ENCODE measurements around the gene KIR3DL1. TPM values are rescaled to one million over a fixed set of nuclear protein-coding genes. Genes with fewer than 3 reads are reported as not detected.
"Not testable (repeated sequence)": the region's sequence is repeated elsewhere in the genome, so short reads cannot be mapped to it uniquely, and the experiment has no call there.

Gene KIR3DL1
- under 1 TPM; 0.23 to 0.38 TPM for total RNA-seq

DNA sequence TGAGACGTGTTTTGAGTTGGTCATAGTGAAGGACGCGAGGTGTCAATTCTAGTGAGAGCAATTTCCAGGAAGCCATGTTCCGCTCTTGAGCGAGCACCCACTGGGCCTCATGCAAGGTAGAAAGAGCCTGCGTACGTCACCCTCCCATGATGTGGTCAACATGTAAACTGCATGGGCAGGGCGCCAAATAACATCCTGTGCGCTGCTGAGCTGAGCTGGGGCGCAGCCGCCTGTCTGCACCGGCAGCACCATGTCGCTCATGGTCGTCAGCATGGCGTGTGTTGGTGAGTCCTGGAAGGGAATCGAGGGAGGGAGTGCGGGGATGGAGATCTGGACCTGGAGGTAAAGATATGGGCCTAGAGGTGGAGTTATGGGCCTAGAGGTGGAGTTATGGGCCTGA, at the start of gene KIR3DL1:
Gene KIR3DL1 (plus strand): TSS at position 218 of the 400 bp plus-strand sequence.
- POLR2A ChIA-PET, CTCF ChIA-PET: not testable (repeated sequence)

DNA sequence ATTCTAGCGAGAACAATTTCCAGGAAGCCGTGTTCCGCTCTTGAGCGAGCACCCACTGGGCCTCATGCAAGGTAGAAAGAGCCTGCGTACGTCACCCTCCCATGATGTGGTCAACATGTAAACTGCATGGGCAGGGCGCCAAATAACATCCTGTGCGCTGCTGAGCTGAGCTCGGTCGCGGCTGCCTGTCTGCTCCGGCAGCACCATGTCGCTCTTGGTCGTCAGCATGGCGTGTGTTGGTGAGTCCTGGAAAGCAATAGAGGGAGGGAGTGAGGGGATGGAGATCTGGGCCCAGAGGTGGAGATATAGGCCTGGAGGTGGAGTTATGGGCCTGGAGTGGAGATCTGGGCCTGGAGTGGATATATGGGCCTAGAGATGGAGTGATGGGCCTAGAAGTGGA, 46.6 kb upstream of the KIR3DL1 start, which contains the start of gene KIR2DL1:
Gene KIR2DL1 (plus strand): TSS at position 148 of the 400 bp plus-strand sequence. CDS start 58 bp downstream, at position 206.
- CTCF ChIA-PET, POLR2A ChIA-PET: not testable (repeated sequence)

DNA sequence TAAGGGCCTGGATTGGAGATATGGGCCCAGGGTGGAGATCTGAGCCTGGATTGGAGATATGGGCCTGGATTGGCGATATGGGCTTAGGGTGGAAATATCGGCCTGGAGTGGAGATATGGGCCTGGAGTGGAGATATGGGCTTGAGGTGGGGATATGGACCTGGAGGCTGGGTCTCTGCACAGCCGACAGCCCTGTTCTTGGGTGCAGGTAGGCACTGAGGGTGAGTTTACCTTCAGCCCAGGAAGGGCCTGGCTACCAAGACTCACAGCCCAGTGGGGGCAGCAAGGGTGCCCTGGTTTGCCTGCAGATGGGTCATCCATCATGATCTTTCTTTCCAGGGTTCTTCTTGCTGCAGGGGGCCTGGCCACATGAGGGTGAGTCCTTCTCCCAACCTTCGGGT, 45.8 kb upstream of the KIR3DL1 start:
- CTCF ChIA-PET, POLR2A ChIA-PET: not testable (repeated sequence)

DNA sequence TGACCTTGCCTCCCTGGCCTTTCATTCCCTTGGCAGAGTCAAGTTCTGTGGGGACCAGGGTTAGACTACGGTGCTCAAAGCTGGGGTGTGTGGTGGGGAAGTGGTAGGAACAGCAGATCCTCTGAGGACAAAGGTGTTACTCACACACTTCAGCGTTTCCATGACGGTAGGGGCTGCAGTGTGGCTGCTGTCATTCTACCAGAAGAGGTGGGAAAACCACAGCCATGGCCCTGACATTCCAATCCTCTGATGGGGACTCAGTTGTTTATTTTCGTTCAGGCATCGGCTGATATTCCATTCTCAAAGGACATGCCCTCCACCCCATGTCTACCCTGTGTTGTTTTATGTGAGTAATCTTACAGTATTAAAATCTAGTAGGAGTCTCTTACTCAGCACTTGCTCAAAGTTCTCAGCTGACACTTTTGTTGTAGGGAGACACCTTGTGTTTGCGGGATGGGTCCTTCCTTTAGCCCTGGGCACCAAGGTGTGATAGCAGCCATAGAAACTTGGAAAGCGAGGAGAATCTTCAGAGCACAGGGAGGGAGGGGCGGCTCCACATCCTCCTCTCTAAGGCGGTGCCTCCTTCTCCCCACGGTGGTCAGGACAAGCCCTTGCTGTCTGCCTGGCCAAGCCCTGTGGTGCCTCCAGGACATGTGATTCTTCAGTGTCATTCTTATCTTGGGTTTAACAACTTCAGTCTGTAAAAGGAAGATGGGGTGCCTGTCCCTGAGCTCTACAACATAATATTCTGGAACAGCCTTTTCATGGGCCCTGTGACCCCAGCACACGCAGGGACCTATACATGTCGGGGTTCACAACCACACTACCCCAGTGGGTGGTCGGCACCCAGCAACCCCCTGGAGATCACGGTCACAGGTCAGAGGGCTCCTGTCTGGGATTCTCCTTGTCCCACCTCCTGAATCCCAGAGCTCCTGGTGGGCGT, 45.0 kb upstream of the KIR3DL1 start:
- CTCF ChIA-PET, POLR2A ChIA-PET: not testable (repeated sequence)

DNA sequence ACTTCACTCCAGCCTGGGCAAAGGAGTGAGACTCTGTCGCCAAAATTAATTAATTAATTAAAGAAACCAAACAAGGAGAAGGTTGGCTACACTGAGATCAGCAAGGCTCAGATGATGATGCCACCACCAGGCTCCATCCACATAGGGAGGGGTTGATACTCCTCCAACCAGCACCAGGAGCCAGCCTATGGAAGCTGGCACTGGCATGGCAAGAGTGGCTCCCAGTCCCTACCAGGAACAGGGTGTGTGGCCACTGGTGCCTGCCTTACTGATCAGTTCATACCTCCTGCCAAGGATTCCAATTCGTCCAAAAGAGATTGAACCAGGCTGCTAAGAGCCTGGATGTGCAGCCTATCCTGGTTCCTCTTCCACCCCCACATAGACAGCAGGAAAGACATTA, 43.6 kb upstream of the KIR3DL1 start:
- POLR2A ChIA-PET, CTCF ChIA-PET: not testable (repeated sequence)

DNA sequence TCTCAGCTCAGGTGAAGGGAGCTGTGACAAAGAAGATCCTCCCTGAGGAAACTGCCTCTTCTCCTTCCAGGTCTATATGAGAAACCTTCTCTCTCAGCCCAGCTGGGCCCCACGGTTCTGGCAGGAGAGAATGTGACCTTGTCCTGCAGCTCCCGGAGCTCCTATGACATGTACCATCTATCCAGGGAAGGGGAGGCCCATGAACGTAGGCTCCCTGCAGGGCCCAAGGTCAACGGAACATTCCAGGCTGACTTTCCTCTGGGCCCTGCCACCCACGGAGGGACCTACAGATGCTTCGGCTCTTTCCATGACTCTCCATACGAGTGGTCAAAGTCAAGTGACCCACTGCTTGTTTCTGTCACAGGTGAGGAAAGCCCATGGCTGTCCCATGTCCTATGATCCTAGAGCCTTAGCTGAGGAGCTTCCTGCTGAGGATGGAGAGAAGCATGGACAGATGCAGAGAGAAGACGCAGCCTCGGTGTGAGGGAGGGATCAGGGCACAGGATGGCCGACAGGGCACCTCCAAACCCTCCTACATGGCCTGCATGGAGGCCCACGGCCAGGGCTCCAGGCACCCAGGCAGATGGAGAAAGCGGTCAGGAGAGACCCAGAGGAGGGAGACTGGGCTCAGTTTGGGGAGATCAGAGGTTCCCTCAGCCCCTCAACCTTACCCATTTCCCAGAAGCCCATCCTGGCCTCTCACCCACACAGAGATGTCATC, 41.0 kb upstream of the KIR3DL1 start:
- CTCF ChIA-PET, POLR2A ChIA-PET: not testable (repeated sequence)

DNA sequence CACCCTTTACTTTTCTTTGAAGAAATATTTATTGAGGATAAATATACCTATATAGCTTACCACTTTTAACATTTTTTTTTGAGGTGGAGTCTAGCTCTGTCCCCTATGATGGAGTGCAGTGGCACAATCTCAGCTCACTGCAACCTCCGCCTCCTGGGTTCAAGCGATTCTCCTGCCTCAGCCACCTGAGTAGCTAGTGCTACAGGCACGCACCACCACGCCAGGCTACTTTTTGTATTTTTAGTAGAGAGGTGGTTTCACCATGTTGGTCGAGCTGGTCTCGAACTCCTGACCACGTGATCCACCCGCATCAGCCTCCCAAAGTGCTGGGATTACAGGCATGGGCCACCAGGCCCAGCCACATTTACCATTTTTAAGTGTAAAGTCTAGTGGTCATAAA, 40.4 kb upstream of the KIR3DL1 start:
- POLR2A ChIA-PET, CTCF ChIA-PET: not testable (repeated sequence)

DNA sequence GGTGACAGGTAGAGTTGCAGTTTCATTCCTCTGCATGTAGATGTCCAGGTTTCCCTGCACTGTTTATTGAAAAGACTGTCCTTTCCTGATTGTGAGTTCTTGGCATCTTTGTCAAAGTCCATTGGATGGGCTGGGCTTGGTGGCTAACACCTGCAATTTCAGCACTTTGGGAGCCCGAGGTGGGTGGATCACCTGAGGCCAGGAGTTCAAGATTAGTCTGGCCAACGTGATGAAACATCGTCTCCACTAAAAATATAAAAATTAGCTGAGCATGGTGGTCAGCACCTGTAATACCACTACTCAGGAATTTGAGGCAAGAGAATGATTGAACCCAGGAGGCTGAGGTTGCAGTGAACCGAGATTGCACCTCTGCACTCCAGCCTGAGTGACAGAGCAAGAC, 38.4 kb upstream of the KIR3DL1 start:
- POLR2A ChIA-PET, CTCF ChIA-PET: not testable (repeated sequence)

DNA sequence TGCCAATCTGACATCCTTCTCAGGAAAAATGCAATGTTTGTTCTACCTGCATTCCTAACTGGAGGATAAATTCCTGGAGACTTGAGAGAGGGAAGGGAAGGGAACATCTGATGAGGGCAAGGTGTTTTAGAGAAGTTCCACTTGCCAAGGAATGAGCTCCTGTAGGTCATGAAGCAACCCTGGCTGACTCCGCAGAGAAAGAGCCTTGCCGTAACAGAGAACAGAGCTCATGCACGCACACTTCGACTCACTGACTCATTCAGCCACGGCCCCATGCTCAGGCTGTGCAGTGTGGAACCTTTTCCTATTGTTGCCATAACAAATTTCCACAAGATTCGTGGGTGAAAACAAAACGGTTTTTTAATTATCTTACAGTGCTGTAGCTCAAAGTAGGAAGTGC, 37.4 kb upstream of the KIR3DL1 start:
- POLR2A ChIA-PET, CTCF ChIA-PET: not testable (repeated sequence)

DNA sequence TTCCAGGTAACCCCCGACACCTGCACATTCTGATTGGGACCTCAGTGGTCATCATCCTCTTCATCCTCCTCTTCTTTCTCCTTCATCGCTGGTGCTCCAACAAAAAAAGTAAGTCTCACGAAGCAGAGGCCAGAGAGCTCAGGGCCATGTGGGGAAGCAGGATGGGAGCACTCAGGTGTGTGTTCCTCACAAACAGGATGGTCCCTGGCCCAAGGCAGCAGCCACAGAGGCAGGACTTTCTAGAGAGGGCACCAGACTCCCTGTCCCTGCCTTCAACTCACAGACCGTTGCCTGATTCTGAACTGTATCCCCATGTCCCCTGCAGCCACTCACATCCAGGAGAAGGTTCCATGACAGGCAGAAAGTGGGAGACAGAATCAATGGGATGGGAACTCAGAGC, 33.4 kb upstream of the KIR3DL1 start:
- CTCF ChIA-PET, POLR2A ChIA-PET: not testable (repeated sequence)

DNA sequence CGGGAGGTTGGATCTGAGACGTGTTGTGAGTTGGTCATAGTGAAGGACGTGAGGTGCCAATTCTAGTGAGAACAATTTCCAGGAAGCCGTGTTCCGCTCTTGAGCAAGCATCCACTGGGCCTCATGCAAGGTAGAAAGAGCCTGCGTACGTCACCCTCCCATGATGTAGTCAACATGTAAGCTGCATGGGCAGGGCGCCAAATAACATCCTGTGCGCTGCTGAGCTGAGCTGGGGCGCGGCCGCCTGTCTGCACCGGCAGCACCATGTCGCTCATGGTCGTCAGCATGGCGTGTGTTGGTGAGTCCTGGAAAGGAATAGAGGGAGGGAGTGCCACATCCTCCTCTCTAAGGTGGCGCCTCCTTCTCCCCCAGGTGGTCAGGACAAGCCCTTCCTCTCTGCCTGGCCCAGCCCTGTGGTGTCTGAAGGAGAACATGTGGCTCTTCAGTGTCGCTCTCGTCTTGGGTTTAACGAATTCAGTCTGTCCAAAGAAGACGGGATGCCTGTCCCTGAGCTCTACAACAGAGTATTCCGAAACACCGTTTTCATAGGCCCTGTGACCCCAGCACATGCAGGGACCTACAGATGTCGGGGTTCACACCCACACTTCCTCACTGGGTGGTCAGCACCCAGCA, 30.1 kb upstream of the KIR3DL1 start:
- CTCF ChIA-PET, POLR2A ChIA-PET: not testable (repeated sequence)

DNA sequence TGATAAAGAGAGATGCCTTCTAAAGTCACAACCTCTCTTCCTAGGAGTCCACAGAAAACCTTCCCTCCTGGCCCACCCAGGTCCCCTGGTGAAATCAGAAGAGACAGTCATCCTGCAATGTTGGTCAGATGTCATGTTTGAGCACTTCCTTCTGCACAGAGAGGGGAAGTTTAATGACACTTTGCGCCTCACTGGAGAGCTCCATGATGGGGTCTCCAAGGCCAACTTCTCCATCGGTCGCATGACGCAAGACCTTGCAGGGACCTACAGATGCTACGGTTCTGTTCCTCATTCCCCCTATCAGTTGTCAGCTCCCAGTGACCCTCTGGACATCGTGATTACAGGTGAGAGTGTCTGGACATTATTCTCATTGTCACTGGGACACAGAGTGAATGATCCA, 28.1 kb upstream of the KIR3DL1 start:
- POLR2A ChIA-PET, CTCF ChIA-PET: not testable (repeated sequence)

DNA sequence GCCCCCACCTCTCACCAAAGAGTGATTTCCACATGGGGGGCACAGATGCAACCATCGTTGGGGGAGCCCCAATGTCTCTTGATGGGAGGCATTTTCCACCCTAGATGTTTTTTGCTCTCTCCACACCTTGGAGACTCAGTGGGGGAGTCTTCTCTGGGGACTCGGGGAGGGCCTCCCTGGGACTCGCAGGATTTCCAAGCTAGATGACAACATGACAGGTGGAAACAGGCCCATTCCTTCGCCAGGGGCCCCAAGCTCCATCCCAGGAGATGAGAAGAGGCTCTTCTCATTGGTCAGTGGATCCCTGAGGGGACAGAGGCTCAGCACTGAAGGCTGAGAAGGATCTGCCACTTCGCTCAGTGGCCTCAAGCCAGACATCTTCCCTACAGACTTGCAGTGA, 25.6 kb upstream of the KIR3DL1 start:
- CTCF ChIA-PET = no interaction called here
- POLR2A ChIA-PET = no interaction called here

DNA sequence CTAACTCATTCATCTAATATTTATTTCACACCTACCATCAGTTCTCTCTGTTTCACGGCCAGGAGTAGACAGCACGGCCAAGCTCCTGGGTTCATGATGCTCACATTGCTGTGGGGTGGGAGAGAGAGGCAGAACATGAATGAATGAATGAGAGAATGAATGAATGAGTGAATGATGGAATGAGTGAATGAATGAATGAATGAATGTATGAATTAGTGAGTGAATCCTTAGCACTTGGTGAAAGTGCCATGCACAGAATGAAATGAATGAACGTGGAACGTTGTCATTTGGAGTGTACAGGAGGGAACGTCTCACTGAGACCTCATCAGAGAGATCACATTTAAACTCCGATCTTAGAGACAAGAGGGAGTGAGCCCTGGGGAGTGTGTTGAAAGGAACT, 24.8 kb upstream of the KIR3DL1 start:
- CTCF ChIA-PET = no interaction called here
- POLR2A ChIA-PET = no interaction called here

DNA sequence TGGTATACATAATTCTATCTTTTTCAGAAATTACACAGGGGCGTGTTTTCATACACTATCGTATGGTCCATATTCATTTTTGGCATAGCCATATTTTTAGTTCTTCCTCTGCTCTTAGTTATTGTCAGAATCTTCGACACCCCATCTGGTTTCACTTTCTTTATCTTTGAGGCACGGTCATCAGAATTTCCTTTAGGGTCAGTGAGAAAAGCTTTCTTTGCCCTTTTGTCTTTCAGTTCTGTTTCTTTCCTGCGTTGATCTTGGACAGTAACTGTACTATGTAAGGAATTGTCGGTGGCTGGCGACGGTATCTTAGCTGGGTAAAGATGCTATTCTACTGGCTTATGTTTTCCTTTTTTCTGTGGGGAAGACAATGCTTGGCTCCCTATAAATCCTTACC, 23.5 kb upstream of the KIR3DL1 start:
- CTCF ChIA-PET = no interaction called here
- POLR2A ChIA-PET = no interaction called here

DNA sequence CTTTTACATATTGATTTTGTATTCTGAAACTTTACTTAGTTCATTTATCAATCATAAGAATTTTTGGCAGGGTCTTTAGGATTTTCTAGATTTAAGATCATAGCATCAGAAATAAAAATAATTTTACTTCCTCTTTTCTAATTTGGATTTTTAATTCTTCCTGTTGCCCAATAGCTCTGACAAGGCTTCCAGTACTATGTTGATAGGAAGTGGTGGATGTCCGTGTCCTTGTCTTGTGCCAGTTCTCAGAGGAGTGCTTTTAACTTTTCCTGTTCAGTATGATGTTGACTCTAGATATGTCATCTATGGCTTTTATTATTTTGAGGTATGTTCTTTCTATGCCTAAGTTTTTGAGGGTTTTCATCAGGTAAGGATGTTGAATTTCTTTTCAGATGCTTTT, 20.5 kb upstream of the KIR3DL1 start:
- POLR2A ChIA-PET = no interaction called here
- CTCF ChIA-PET = interaction anchor here (0.7 kb wide), 1 partner anchor 1196 kb away, joined by 3 read pairs; no protein-coding TSS in a partner anchor

DNA sequence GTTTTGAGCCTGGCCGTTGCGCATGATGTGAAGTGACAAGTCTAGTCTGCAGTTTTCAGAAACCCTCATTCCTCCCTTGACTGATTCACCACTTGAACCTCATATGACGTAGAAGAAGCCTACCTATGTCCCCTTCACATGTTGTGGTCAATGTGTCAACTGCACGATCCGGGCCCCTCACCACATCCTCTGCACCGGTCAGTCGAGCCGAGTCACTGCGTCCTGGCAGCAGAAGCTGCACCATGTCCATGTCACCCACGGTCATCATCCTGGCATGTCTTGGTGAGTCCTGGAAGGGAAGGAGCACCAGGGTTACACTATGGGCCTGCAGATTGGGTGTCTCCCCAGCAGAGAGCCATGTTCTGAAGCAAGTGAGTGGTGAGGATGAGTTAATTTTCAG, 12.9 kb upstream of the KIR3DL1 start, which contains the start of gene KIR2DL4:
Gene KIR2DL4 (plus strand): TSS at position 201 of the 400 bp plus-strand sequence. CDS start 42 bp downstream, at position 243.
- POLR2A ChIA-PET = no interaction called here
- CTCF ChIA-PET = no interaction called here

DNA sequence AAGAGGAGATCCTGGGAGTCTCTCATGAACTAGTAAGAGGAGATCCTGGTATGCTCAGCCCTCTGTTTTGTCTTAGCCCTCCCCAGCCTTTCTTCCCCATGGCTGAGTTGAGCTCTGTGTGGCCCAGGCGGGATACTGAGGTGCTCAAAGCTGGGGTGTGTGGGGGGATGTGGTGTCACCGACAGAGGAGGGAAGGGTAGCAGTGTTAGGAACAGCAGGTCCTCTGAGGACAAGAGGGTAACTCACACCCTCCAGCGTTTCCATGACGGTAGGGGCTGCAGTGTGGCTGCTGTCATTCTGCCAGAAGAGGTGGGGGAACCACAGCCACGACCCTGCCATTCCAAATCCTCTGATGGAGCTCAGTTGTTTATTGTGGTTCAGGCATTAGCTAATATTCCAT, 12.2 kb upstream of the KIR3DL1 start:
- POLR2A ChIA-PET = no interaction called here
- CTCF ChIA-PET = no interaction called here

DNA sequence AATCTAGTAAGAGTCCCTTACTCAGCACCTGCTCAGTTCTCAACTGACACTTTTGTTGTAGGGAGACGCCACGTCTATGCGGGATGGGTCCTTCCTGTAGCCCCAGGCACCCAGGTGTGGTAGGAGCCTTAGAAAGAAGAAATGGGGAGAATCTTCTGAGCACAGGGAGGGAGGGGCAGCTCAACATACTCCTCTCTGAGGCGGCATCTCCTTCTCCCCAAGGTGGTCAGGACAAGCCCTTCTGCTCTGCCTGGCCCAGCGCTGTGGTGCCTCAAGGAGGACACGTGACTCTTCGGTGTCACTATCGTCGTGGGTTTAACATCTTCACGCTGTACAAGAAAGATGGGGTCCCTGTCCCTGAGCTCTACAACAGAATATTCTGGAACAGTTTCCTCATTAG, 11.7 kb upstream of the KIR3DL1 start:
- ChIA-PET CTCF (no interaction called here), POLR2A (no interaction called here)

DNA sequence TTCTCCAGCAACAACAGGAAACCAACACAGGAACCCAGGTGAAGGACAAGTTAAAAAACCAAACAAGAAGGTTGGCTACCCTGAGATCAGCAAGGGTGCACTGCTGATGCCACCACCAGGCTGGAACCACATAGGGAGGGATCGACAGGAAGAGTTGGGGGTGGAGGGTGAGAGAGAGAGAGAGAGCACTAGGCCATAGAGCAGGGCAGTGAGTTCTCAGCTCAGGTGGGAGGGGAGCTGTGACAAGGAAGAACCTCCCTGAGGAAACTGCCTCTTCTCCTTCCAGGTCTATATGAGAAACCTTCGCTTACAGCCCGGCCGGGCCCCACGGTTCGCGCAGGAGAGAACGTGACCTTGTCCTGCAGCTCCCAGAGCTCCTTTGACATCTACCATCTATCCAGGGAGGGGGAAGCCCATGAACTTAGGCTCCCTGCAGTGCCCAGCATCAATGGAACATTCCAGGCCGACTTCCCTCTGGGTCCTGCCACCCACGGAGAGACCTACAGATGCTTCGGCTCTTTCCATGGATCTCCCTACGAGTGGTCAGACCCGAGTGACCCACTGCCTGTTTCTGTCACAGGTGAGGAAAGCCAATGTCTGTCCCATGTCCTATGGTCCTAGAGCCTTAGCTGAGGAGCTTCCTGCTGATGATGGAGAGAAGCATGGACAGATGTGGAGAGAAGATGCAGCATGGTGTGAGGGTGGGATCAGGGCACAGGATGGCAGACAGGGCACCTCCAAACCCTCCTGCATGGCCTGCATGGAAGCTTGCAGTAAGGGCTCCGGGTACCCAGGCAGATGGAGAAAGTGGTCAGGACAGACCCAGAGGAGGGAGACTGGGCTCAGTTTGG, 10.4 kb upstream of the KIR3DL1 start:
- ChIA-PET CTCF (no interaction called here), POLR2A (no interaction called here)
